GM18526 (cell line): ENCODE results near the gene INHBB.

ENCODE experiments used
- POLR2A ChIP-seq: IDR thresholded peaks from 3 replicates; pipeline ENCODE4 v1.6.1; 2011; ENCODE audit not compliant: insufficient read length; ENCODE audit errors: extremely low read depth

The INHBB gene

DNA sequence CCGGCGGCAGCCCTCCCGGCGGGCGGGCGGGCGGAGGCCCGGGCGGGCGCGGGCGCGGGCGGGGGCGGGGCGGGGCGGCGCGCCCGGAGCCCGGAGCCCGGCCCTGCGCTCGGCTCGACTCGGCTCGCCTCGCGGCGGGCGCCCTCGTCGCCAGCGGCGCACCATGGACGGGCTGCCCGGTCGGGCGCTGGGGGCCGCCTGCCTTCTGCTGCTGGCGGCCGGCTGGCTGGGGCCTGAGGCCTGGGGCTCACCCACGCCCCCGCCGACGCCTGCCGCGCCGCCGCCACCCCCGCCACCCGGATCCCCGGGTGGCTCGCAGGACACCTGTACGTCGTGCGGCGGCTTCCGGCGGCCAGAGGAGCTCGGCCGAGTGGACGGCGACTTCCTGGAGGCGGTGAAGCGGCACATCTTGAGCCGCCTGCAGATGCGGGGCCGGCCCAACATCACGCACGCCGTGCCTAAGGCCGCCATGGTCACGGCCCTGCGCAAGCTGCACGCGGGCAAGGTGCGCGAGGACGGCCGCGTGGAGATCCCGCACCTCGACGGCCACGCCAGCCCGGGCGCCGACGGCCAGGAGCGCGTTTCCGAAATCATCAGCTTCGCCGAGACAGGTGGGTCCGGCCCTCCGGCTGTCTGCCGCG, at the start of gene INHBB:
INHBB (plus strand) TSS at position 111 of the 641 bp plus-strand sequence; CDS start at position 164, 53 bp downstream.
- TF ChIP-seq POLR2A: no peak

DNA sequence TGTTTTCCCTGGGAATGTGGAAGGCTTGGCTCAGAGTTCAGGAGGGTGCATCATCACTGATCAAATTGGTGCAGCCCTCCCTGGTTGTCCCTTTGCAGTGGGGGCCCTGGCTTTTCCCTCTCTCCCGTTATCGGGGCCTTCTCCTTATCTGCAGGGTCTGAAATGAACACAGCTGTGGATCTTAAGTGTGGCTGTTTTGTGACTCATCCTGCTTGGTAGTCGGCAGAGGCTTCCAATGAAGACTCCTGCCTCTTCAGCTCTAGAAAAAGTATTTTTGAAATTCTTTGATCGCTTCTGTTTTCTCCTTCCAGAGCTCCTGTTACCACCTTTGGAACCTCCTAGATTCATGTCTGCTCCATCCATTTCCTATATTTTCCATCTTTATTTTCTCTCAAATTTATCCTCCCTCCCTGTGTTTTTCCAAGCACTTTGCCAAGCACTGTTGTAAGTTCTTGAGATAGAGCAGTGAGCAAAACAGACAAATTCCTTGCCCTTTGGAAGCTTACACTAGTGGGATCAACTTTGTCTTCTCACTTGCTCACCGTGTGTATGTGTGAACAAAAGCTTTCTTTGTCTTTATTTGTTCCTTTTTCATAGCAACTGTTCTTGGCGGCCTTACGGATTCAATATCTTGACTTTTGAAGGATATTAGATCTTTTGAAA, 47.6 kb upstream of the INHBB start:
- TF ChIP-seq POLR2A: no peak

DNA sequence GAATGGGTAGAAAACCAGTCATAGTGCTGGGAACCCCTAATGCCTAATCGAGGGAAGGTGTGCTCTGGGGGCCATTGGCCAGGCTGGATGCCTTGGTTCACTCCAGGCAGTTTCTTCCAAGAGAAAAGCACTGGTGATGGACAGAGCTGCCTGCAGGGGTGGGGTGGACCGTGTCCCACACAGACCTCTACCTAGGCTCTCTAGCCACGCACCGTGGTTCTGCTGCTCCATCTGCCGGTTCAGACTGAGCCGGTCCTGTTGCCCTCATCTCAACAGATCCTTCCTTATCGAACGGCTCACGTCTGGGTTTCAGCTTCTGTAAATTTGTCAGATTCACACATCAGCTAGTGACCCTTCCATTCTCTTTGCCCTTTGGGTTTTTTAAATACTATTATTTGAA, 46.9 kb upstream of the INHBB start:
- TF ChIP-seq POLR2A: no peak

DNA sequence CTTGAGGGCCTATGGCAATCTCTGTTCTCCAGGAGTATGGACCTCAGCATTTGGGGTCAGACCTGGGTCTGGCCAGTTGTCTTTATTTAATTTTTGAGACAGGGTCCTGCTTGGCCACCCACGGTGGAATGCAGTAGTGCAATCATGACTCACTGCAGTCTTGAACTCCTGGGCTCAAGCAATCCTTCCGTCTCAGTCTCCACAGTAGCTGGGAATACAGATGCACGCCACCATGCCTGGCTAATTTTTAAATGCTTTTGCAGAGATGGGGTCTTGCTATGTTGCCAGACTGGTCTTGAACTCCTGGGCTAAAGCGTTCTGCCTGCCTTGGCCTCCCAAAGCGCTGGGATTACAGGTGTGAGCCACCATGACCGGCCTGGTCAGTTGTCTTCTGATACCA, 46.4 kb upstream of the INHBB start:
- no peak for TF ChIP-seq POLR2A

DNA sequence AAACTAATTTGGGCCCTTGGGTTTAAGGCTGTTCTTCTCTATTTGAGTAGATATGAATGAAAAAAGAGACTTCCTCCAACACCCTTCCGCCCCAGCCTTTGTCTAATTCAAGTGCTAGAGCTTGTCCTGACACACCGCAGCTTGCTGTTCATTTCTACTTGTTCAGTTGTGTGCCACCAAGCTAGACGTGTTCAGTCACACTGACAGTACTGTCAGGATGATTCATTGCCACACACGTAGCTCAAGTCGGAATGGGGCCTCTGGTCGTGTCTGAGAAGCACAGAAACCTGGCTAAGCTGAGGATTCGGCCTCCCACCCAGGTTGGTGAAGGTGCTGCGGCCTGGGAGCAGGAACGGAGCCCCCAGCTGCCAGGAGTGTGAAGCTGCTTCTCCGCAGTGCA, 45.6 kb upstream of the INHBB start:
- no peak for TF ChIP-seq POLR2A

DNA sequence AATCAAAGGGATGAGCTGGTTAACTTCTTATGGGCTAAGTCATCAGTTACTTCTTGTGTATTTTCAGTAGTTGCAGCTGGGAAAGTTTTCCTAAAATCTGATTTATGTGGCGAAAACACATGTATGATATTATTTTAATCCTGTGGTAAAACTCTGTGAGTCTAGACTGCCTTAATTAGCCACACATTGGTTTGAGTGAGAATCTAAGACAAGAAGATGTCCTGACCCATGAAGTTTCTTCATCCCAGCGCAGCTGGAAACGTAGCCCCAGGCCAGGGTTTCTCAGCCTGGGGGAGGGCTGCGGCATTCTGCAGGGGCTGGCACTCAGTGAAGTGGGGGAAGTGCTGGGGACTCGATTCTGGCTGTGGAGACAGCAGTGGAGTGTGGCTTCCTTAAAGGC, 44.7 kb upstream of the INHBB start:
- TF ChIP-seq POLR2A: no peak

DNA sequence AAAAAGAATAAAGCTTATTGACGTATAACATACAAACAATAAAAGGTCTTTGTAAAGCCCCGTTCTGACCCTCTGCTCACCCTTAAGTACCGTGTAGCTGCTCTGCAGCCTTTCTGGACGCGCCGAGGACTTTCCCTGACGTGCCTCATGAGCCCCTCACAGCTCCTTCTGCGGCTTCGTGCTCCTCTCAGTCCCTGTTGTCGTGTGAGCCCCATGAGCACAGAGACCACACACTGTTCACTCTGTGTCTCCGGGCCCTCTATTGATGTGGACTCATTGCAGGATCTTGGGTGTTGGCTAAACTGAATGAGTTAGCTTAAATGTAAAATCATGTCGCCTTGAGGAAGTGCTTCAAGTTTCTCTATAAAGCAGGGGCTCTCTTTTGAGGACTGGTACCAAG, 43.6 kb upstream of the INHBB start:
- no peak for TF ChIP-seq POLR2A

DNA sequence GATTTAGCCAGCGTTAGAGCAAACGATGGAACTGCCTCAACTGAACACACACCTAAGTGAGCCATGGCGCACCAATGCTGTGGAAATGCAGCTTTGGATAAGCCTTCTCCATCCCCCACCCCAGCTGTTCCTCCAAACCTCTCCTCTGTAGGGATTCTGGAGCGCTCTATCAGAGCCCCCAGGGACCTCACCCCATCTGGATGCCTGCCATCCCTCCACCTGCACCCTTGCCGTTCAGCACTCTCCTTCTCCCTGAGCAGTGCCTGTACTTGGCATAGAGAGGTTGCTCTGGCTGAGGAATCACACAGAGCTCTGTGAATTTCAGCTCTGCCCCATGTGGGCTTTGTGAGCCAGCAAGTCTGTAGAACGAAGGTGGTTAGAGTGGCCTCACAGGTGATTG, 42.8 kb upstream of the INHBB start:
- no peak for TF ChIP-seq POLR2A

DNA sequence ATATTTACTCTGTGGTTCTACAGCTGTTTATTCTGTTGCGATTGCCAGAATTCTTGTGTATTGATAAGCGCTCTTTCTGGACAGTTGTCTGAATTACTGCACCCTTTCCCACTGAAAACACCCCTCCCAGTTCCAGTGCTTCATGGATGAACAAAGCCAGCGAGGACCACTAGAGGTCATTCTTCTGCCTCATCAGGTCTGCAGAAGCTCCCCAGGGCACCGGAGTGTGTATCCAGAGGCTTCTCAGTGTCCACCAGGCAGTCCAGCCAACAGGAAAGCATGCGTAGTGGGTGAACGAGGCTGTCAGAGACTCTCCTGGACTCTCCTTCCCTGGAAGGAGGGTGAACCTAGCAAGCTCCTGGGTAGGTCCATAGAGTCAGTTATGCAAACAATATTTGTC, 40.6 kb upstream of the INHBB start:
- no peak for TF ChIP-seq POLR2A

DNA sequence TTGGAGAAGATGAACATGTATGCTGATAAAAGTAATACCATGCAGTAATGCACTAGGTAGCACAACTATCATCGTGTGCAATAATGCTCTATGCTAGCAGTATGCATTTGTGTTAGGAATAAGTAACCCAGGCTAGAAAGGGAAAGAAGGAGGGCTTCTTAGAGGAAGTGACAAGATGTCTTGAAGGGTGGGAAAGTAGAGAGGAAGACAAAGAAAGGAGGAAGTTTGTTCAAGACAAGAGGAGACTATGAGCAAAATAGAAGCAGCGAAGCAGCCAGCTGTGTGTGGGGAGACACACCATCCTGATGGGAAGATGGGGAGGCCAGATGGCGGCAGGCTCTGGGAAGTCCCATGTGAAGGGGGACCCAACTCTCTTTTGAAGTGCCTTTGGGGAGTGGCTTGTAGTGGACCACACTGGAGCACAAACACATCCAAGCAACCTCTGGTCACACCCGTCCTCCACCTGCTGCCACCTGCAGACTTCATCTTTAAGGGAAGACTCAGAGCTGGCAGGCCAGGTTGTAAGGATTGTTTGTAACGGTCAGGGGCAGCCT, 39.9 kb upstream of the INHBB start:
- TF ChIP-seq POLR2A: no peak

DNA sequence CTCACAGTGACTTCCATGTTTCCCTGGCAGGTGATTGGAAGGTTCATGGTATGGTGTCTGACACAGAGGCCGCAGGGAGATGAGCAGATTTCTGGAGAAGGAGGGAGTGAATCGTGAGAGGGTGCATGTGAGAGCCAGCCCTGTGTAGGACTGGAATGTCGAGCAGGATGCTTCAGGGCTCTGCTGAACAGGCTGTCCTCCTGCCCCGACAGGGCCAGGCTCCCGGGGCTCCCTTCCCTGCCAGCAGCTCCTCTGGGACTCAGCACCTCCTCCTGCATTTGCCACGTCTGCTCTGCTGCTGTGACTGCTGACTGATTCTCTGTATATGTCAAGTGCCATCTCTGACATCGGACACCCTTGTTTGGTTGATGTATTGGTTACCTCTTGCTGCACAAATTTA, 38.5 kb upstream of the INHBB start:
- TF ChIP-seq POLR2A: no peak

DNA sequence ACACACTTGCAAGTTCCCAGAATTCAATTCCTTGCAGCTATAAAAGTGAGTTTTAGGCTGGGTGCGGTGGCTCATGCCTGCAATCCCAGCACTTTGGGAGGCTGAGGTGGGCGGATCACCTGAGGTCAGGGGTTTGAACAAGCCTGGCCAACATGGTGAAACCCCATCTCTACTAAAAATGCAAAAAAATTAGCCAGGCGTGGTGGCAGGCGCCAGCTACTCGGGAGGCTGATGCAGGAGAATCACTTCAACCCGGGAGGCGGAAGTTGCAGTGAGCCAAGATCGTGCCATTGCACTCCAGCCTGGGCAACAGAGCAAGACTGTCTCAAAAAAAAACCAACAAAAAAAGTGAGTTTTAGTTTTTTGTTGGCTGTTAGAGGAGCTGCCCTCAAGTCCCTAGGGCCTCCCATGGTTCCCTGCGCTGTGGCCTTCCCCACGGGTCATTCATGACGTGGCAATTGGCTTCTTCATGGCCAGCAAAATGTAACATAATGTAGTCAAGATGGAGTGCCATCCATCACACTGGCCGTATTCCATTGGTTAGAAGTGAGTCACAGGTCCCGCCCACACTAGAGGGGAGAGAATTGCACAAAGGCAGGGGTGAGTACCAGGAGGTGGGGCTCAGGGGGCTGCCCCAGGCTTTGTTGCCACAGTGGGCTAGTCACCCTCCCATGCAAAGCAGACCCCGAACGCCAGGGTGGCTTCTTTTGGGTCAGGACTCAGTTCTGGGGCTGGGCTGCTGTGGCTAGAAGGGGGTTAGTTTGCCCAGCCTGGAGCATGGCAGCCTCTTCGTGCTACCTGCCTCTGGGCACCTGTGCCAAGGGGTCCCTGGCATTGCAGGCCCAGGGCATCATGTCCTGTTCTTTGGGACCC, 37.7 kb upstream of the INHBB start:
- no peak for TF ChIP-seq POLR2A

DNA sequence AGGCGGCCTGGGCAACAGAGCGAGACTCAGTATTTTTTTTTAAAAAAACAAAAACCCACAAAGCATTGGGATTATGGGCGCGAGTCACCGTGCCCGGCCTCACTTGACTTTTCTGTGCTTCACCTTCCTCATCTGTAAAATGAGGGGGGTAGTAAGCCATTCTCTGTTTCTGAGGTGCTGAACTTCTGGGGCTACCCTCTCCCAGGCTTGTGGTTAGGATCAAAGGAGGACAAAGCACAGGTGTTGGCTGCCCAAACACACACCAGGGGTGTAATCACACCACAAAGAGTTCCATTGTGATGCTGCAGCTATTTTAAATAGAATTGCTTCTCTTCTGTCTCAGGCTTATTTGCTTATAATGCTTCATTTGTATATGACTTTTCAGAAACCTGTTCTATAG, 35.8 kb upstream of the INHBB start:
- no peak for TF ChIP-seq POLR2A

DNA sequence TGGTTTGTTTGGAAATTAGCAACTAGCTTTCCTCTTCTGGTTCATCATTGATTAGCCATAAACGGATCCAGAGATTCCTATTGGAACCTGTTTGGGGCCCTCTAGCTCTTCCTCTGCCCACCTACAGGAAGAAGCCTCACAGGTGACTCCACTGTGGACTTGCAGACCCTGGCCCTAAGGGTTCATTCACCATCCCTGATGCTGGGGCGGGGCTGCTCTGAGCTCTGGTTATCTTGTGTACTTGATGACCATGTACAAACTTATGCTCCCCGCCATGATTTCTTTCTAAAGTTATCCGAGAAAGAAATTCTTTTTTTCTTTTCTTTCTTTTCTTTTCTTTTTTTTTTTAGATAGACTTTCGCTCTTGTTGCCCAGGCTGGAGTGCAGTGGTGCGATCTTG, 33.9 kb upstream of the INHBB start:
- no peak for TF ChIP-seq POLR2A

DNA sequence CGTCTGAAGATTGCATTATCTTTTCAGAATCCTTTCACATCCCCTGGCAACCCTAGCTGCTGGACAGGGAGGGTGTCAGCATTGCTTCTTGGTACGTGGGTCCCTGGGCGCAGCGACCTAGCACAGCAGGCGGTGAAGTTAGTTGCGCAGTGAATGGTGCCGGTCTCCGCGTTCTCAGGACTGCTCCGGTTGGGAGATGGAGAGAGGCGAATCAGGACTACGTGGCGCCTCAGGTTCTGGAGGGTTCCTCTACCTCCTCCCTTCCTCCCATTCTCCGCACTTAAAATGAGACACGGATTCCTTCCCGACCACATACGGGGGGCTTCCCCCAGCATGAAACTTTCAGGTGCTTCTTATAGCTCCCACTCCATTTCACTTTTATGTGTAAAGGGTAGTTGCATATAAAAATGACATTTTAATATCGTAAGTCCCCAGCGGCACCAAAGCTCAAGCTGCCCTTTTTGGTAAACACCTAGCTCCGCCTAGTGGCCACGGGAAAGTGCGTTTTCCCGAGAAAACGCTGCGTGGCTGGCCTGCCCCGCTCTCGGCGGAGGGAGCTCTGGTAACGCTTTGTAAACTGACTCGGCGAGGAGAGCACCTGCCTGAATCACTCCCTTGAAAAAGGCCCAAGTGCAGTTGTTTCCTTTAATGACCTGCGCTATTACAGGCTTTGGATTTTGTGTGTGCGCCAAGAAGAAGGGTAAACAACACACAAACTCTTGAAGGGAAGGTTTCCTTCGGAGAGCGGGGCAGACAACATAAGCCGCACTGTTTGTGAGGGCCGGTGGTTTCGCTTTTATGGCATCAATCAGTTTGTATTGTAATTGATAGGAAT, 32.9 kb upstream of the INHBB start:
- no peak for TF ChIP-seq POLR2A
